Thyroid gland (tissue), 4 donors: ENCODE results near the gene MEGF10.

Source experiments
- POLR2A ChIP-seq, 2 donors: fragments of 450-650 bp; IDR thresholded peaks; one replicate each; pipeline ENCODE4 v1.6.1; 2017; ENCODE audit warnings: antibody characterized with exemption in 2 of 2, mild to moderate bottlenecking in 2 of 2, moderate library complexity in 1 of 2
- TF ChIP-seq, protein P1 (sequence below), 6 experiments: fragments of 200-600 bp in 3 of 6; fragments of 450-650 bp in 3 of 6; sonication (generic) in 3 of 6; IDR thresholded peaks; one replicate each; pipeline ENCODE4 v1.5.1; 2016 to 2019; ENCODE audit warnings: antibody characterized with exemption in 6 of 6, mild to moderate bottlenecking in 2 of 6, inconsistent platforms in 1 of 6, moderate library complexity in 1 of 6

DNA sequence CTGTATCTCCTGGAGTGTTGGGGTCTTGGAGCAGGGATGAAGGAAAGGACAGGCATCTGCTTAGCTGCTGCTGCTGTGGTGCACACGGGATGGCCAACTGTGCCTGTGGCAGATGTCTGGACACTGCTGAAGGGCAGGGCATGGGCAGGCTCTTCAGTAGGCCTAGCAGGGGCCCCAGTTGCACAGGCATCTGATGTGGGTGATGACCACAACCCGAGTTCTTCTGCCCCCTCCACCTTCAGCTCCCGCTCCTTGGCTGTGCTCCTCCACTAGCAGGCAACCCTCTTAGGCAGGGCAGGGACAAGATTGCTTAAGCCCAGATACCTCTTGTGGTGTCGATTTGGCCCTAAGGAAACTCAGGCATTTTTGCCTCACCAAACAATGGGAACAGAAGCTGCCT lies 9.0 kb upstream of the MEGF10 start:
- TF ChIP-seq, protein P1, sequence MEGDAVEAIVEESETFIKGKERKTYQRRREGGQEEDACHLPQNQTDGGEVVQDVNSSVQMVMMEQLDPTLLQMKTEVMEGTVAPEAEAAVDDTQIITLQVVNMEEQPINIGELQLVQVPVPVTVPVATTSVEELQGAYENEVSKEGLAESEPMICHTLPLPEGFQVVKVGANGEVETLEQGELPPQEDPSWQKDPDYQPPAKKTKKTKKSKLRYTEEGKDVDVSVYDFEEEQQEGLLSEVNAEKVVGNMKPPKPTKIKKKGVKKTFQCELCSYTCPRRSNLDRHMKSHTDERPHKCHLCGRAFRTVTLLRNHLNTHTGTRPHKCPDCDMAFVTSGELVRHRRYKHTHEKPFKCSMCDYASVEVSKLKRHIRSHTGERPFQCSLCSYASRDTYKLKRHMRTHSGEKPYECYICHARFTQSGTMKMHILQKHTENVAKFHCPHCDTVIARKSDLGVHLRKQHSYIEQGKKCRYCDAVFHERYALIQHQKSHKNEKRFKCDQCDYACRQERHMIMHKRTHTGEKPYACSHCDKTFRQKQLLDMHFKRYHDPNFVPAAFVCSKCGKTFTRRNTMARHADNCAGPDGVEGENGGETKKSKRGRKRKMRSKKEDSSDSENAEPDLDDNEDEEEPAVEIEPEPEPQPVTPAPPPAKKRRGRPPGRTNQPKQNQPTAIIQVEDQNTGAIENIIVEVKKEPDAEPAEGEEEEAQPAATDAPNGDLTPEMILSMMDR (IDR thresholded peaks at IDR 0.05): no peak
- no peak for TF ChIP-seq POLR2A (IDR thresholded peaks at IDR 0.05)
